Cardiac fibroblast (primary cell): ENCODE results near the gene NUP93.

Source experiments
- DNase-seq, 2 donors: peaks; one replicate each; pipeline versions ENCODE4 v3.0.0 to v3.0.0-alpha.2; 2010; ENCODE audit warnings: low read depth in 2 of 2
- H3K4me3 ChIP-seq, 2 donors: replicated peaks in 1 of 2; 1 replicate in 1 of 2; 2 replicates in 1 of 2; pipeline ENCODE4 v1.5.1; 2011; ENCODE audit warnings: low read depth in 2 of 2, low read length in 2 of 2, mild to moderate bottlenecking in 2 of 2, moderate library complexity in 1 of 2
- TF ChIP-seq, protein P1 (sequence below): IDR thresholded peaks from one replicate; pipeline ENCODE4 v1.5.1; 2011; ENCODE audit warnings: low read depth, mild to moderate bottlenecking, low read length, inconsistent platforms

NUP93 gene

DNA sequence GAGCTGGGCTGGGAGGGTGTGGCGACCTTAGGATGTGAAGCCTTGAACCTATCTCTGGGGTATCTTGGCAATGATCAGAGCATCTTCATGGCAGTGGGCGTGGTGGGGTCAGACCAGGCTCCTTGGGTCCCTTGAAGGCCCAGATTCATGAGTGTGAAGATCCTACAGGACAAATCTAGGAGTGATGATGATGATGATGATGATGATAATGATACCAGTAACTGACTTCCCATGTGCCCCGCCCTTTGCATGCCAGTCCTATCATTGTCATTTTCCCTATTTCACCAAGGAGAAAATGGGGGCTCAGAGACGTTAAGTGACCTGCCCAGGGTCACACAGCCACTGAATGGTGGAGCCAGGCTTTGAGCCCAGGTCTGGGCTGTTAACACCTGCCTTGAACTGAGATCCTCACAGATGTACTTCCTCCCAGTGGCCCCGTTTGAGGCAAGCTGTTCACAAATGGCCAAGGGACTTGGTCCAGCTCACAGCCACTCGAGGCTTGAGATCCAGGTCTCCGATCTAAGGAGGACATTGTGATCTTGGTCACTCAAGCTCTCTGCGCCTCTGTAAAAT, 148.4 kb downstream of the NUP93 start:
- DNase-seq: no peak
- TF ChIP-seq, protein P1, sequence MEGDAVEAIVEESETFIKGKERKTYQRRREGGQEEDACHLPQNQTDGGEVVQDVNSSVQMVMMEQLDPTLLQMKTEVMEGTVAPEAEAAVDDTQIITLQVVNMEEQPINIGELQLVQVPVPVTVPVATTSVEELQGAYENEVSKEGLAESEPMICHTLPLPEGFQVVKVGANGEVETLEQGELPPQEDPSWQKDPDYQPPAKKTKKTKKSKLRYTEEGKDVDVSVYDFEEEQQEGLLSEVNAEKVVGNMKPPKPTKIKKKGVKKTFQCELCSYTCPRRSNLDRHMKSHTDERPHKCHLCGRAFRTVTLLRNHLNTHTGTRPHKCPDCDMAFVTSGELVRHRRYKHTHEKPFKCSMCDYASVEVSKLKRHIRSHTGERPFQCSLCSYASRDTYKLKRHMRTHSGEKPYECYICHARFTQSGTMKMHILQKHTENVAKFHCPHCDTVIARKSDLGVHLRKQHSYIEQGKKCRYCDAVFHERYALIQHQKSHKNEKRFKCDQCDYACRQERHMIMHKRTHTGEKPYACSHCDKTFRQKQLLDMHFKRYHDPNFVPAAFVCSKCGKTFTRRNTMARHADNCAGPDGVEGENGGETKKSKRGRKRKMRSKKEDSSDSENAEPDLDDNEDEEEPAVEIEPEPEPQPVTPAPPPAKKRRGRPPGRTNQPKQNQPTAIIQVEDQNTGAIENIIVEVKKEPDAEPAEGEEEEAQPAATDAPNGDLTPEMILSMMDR: no peak
- no peak overlapping the region for H3K4me3 ChIP-seq

DNA sequence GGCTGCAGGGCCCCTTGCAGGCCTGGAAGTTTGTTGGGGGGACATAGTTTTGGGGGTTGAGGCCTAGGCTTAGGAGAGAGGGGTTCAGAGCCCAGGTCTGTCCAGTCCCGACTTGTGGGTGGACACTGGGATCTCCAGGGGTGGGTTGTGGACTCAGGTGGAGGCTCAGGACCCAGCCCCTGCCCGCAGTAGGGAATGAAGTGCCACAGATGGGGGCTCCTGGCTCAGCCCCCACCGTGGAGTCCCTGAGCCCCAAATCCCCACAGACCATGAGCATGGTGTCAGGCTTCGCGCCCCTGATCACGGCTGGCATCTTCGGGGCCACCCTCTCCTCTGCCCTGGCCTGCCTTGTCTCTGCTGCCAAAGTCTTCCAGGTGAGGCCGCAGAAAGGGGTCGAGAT, 149.3 kb downstream of the NUP93 start:
- no peak for DNase-seq
- TF ChIP-seq, protein P1: no peak
- H3K4me3 ChIP-seq: no peak overlapping the region

DNA sequence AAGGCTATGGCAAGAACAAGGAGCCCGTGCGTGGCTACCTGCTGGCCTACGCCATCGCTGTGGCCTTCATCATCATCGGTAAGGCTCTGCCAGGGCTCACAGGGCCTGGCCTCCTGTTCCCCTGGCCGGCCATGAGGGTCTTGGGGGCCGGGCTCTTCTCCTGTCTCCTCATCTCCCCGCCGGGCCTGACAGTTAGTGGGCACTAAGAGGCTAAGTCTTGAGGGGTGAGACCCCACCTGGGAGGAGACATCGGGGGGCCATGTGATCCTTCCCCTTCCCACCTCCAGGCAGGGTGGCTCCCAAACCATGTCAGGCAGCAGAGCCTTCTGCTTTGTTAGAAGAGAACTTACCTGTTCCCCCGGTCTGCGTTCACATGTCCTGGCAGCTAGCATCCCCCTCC, 150.2 kb downstream of the NUP93 start:
- no peak for DNase-seq
- H3K4me3 ChIP-seq: no peak overlapping the region
- TF ChIP-seq, protein P1: no peak

DNA sequence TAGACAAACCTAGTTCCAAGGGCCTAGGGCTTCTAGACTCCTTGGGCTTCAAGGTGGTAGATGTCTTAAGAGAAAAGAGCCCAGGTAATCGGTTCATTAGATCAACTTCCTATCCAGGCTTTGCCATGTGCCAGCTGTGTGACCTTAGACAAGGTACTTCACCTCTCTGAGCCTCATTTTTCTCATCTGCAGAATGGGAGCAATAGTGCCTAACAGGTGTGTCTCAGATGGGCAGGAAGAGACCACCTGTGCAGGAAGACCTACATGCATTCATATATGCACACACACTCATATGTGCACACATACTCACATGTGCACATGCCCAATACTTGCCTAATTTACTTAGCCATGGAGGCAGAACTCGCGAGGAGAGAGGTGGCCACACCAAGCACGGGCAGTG, 150.8 kb downstream of the NUP93 start:
- TF ChIP-seq, protein P1: no peak
- H3K4me3 ChIP-seq: no peak overlapping the region
- DNase-seq: no peak

DNA sequence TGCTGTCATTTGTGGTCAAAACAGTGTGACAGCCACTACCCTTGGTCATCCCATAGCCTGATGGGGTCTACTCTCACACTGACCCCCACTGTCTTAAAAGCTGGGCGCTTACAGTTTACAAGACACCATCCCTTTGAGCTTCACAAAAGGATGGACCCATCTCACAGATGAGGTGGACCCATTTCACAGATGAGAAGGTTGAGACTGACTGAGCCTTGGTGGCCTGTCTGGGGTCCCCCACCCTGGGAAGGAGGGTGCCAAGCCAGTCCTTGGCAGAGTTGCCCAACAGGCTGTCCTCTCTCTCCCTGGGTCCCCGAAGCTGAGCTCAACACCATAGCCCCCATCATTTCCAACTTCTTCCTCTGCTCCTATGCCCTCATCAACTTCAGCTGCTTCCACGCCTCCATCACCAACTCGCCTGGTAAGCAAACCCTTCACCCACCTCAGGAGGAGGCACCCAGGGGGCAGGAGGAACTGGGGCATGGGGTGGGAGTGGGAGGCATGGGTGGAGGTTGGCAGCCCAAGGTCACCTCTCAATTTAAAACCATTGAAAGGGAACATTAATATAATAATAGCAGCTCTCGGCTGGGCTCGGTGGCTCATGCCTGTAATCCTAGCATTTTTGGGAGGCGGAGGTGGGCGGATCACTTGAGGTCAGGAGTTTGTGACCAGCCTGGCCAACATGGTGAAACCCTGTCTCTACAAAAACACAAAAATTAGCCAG, 152.3 kb downstream of the NUP93 start:
- no peak for DNase-seq
- H3K4me3 ChIP-seq: no peak overlapping the region
- TF ChIP-seq, protein P1: no peak

DNA sequence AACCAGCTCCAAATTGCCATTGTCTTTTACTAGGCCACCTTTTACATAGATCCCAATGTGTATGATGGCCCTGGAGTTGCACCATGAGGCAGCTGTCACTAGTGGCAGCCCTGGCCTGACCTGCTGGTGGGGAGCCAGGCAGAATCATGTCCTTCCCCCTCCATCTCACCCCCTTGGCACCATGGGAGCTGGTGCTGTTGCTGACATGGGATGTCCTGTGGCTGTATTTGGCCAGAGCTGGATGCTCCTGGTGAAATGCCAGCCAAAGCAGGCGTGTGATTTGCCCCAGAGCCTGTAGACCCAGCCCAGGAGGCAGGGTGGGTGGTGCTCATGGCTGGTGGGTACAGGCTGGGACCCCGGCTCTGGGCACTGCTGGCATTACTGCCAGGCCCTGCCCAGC, 153.7 kb downstream of the NUP93 start:
- TF ChIP-seq, protein P1: no peak
- DNase-seq: no peak
- H3K4me3 ChIP-seq: no peak overlapping the region
